HG03196 (cell line): ENCODE results near the gene CHRNG.
A peak's percentile ranks its signal among the peaks of the same experiment; 100 is the strongest.
"Not testable (repeated sequence)": the region's sequence is repeated elsewhere in the genome, so short reads cannot be mapped to it uniquely, and the experiment has no call there.

Experiments
- ATAC-seq: cut with Tn5 transposase; IDR thresholded peaks from one replicate; pipeline ENCODE4 v1.9.1; 2021; ENCODE audit not compliant: unreplicated experiment

CHRNG gene

DNA sequence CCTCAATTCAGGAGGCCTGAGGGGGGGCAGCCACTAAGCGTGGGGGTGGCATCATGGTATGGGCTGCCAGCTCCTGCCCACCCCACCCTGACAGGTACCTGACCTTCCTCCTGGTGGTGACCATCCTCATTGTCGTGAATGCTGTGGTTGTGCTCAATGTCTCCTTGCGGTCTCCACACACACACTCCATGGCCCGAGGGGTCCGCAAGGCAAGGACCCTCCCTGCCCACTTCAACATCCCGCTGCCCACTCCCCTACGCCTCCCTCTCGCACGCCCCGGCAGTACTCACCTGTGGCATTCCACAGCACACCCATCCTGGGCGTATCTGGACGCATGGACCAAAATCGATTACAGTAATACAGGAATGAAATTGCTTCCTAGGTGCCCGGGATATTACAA lies 4.0 kb downstream of the CHRNG start:
- no peak for ATAC-seq

DNA sequence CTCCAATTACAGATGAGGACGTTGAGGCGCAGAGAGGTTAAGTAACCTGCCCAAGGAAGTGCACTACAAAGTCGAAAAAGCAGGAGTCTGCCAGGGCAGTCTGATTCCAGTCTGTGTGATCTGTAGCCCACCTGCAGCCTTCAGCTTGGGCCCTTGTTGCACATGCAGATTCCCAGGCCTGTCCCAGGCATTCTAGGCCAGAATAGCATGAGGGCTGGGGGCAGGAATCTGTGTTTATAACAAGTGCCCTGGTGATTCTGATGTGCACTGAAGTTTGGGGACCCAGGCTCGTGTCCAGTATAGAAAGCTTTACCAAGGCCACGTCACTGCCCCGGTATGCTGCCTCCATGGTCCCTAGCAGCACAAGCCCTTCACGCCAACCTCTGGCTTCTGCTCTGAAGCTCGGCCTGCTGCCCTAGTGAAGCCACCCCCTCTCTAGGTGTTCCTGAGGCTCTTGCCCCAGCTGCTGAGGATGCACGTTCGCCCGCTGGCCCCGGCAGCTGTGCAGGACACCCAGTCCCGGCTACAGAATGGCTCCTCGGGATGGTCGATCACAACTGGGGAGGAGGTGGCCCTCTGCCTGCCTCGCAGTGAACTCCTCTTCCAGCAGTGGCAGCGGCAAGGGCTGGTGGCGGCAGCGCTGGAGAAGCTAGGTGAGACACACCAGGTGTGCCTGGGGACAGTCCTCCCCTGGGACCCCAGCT lies 4.6 kb downstream of the CHRNG start:
- ATAC-seq, result no peak

DNA sequence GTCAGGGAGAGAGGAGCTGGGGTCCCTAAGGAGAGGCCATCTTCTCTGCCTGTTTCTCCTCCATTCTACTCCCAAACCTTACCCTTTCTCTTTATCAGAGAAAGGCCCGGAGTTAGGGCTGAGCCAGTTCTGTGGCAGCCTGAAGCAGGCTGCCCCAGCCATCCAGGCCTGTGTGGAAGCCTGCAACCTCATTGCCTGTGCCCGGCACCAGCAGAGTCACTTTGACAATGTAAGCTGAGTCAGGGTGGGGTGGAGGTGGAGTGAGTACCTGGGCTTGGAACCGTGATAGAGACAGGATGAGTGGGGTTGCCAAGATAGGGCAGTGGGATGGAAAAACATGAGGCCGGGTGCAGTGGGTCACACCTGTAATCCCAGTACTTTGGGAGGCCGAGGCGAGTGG lies 5.2 kb downstream of the CHRNG start:
- ATAC-seq, result no peak

DNA sequence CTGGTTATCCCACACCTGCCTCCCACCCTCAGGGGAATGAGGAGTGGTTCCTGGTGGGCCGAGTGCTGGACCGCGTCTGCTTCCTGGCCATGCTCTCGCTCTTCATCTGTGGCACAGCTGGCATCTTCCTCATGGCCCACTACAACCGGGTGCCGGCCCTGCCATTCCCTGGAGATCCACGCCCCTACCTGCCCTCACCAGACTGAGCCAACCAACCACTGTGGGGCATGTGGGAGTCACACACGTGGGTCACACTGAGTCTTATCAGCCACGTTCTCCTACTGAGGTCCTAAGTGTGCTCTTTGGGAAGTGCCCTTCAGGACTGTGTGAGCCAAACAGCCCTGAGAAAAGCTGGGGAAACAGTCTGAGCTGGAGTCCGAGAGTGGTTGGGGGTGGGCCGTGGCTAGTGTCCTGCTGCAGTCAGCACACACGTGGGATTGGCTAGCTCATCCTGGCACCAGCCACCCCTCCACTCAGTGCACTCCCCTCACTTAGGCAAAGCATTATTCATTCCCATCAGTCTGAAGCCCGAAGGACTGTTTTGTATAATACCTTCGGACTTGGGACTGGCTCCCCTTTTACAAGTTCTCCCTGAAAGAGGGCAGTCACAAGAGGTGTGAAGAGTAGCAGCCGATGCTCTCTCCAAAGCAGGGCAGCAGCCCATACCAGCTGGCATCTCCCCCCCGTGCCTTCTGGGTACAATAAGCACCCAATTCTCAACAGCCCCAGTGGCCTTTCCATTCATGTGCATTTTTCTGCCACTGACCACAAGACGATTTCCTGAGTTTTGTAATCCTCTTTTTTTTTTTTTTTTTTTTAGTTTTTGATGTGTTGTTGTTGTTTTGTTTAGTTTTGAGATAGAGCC lies 6.3 kb downstream of the CHRNG start:
- no peak for ATAC-seq

DNA sequence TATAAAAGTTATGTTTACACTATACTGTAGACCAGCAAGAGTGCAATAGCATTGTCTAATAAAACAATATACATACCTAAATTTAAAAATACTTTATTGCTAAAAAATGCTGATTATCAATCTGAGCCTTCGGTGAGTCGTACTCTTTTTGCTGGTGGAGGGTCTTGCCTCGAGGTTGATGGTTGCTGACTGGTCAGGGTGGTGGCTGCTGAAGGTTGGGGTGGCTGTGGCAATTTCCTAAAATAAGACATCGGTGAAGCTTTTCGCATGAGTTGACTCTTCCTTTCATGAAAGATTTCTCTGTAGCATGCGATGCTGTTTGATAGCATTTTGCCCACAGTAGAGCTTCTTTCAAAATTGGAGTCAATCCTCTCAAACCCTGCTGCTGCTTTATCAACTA lies 8.5 kb downstream of the CHRNG start:
- ATAC-seq, result no peak

DNA sequence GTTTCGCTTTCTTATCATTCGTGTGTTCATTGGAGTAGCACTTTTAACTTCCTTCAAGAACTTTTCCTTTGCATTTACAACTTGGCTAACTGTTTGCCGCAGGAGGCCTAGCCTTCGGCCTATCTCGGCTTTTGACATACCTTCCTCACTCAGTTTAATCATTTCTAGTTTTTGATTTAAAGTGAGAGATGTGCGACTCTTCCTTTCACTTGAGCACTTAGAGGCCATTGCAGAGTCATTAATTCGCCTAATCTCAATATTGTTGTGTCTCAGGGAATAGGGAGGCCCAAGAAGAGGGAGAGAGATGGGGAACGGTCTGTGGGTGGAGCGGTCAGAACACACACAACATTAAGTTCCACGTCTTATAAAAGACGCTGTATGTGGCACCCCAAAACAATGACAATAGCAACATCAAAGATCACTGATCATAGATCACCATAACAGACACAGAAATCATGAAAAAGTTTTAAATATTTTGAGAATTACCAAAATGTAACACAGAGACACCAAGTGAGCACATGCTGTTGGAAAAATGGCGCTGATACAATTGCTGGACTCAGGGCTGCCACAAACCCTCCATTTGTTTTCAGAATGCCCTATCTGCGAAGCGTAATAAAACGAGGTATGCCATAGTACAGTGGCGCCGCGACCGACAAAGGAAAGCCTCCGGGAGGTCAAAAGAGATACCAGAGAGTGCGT lies 10.3 kb downstream of the CHRNG start:
- no peak for ATAC-seq

- ATAC-seq, result peak; percentile 93
Observed at GRCh38 chr2:232550354-232551249, 11.1 kb downstream of the CHRNG start, which contains the start of the genes EIF4E2 and TIGD1. TSS of gene EIF4E2 (plus strand) at chr2:232550689. CDS start at chr2:232550725, 36 bp downstream. TSS of gene TIGD1 (minus strand) at chr2:232550557. CDS start at chr2:232549882, 675 bp downstream.

DNA sequence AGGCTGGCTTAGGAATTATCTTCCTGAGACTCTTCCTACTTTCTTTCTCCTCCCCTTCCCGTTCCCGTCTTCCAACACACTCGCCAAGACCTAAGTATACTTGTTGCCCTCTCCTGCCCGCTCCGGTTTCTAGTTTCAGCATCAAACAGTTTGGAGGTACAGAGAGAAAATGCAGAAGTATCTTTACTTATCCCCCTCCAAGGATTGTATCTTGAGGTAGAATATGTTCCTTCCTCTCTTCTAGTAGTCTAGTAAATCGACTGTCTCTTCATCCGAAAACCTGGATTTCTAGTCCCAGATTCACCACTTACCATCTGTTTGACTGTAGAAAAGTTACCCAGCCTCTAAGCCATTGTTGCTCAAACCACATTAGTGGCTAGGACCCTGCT lies 11.8 kb downstream of the CHRNG start:
- ATAC-seq, result no peak

- ATAC-seq, result no peak
Observed at GRCh38 chr2:232551776-232552175, 12.3 kb downstream of the CHRNG start.

DNA sequence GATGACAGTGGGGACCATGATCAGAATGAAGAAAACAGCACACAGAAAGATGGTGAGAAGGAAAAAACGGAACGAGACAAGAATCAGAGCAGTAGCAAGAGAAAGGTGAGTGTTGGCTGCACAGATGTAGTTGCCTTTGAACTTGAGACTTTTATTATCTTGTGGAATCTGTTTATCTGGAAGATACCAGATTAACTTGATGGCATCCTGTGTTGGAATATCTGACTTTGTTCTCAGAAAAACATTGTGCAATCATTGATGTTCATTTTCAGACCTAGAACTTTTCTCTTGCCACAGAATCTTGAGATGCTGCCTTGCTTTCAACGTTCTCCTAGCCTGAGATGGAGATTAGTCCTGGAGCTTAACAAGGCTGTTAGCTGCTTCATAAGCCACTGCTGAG lies 16.9 kb downstream of the CHRNG start:
- no peak for ATAC-seq

- ATAC-seq, result no peak
Observed at GRCh38 chr2:232562515-232563151, 23.1 kb downstream of the CHRNG start.

DNA sequence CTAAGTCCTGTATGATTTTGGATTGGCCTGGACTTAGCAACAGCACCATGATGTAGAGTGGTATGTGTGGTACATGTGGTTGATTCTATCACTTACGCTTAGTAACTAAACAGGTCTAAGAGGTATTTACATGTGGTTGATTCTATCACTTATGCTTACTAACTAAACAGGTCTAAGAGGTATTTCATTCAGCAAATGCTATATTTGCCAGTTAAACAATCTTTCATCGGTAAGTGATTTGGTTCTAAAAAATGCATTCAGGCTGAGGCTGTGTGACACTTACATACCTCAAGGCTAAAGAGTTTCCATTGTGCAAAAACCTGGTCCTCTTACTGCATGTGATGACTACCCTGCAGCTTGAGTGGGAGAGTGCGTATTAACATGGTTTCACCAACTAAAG lies 24.1 kb downstream of the CHRNG start:
- no peak for ATAC-seq

- no peak for ATAC-seq
Observed at GRCh38 chr2:232567721-232568120, 28.2 kb downstream of the CHRNG start.

DNA sequence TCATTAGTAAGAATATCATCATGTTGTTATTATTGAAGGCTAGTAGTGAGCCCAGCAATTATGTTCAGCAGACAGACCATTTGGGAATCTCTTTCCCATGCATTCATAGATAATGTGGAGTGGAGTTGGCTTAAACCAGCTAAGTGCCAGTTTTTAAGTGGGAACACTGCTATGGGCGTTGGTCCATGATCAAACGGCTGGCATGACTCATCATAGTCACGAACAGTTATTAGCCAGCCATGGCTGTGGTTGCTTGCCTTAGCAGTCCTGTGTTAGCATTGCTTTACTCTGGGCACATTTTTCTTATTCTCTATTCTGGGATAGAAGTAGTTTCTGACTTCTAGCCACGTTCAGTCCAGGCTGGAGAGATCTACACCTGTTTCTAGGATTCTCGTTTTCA lies 28.7 kb downstream of the CHRNG start:
- no peak for ATAC-seq

DNA sequence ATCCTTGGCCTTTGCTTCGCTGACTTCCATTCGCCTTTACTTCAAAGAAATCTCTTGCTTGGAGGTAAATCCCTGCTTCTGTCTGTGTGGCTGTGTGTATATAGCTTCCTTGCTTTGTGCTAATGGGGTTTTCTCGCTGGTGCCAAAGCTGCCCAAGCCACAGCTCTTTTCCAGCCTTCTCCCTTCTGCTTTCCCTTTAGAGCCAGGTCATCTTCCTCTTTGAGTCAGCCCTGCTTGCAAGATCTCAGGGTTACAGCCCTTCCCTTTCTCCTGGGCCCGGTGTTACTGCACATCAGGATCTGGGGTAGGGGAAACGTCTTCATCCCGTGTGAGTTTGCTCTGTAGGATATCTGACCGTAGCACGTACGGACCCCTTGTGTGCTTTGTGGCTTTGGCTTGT lies 30.0 kb downstream of the CHRNG start:
- no peak for ATAC-seq

DNA sequence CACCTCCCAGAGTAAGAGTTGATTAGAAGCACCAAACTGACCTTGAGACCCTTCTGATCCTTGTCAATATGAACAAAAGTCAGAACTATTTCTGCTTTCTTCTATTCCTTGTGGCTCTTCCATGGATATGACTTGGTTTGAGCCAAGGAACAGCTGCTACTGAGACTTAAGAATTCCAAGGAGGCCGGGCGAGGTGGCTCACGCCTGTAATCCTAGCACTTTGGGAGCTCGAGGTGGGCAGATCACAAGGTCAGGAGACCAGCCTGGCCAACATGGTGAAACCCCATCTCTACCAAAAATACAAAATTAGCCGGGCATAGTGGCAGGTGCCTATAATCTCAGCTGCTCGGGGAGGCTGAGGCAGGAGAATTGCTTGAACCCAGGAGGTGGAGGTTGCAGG lies 31.0 kb downstream of the CHRNG start:
- not testable (repeated sequence) for ATAC-seq

GRCh38 chr2:232571026-232571474 lies 31.6 kb downstream of the CHRNG start:
- ATAC-seq, result no peak

GRCh38 chr2:232573042-232573441 lies 33.5 kb downstream of the CHRNG start:
- ATAC-seq, result no peak

DNA sequence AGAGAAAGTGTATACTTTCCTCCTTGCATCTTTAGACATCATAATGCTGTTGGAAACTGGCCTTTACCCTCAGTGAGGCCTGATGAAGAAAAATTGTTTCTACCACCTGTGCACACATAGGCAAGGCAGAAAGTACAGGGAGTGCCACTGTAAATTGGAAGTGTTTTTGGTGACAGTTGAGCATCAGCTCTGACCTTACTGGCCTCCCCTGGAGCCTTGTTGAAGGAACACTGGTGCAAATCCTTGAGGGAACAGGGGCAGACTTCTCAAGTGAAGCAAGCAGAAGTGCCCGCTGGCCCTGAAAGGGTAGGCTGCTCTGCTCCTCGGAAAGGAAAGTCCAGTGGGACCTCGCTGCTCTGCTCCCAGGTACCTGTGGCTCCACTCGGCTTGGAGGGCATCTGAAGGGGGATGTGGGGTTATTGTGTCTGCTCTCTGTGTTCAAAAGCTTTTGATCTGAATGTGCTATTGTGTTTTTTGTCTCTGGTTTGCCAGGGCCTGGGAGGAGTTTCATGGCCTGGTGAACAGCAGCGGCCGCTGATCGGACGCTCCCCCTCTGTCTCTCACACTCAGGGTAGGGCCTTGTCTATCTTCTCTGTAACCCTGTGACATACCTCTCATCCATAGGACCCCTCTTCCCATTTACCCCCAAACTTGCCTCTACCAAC lies 34.4 kb downstream of the CHRNG start:
- ATAC-seq, result no peak
